GM19467 (cell line): ENCODE results near the gene TRIOBP.
"Not testable (repeated sequence)": the region's sequence is repeated elsewhere in the genome, so short reads cannot be mapped to it uniquely, and the experiment has no call there.

Source experiments
- ATAC-seq: cut with Tn5 transposase; IDR thresholded peaks from one replicate; pipeline ENCODE4 v1.9.1; 2021; ENCODE audit warnings: mild to moderate bottlenecking, moderate library complexity; ENCODE audit not compliant: unreplicated experiment

TRIOBP gene

DNA sequence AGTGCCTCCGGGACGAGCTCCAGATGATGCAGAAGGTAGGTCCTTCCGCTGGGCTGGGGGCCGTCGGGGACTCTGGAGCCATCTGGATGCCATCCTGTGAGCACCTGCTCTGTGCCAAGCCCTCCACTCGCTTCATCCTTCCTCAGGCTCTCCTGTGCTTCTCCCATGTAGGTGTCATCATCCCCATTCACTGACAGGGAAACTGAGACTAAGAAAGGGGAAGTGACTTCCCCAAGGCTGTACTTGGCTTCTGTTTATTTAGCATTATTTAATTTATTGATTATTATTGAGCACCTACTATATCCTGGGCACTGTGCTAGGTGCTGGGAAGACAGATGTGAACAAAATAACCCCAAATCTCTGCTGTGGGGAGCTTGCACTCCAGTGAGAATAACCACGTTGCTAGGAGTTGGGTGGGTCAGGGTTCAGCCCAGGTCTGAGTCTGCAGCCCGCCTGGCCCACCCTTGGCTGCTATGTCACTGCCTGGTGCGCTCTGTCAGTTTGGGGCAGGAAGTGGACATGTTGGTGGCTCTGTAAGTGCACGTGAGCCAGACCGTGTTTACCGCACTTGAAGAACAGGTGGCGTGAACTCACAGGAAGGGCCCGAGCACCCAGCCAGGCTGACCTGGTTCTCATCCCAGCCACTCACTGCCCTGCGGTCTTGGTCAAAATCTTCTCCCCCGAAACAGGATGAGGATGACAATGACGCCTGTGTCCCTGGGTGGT lies 75.0 kb downstream of the TRIOBP start:
- ATAC-seq = no peak

DNA sequence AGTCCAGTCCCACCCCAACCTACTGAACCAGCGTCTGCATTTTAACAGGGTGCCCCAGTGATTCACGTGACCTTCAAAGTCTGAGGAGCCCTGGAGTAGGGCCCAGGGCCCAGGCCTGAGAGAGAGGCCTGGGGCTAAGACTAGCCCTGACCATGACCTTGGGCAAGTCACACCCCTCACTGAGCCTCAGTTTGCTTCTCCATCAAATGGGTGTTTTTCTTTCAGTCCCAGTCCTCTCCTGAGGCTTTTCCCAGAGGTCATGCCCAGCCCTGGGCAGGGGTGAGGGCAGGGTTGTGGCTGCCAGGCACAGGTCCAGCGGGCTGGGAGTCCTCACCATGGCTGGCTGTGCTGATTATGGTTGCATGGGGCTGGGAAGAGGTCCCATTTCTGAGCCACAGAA lies 77.9 kb downstream of the TRIOBP start:
- no peak for ATAC-seq

DNA sequence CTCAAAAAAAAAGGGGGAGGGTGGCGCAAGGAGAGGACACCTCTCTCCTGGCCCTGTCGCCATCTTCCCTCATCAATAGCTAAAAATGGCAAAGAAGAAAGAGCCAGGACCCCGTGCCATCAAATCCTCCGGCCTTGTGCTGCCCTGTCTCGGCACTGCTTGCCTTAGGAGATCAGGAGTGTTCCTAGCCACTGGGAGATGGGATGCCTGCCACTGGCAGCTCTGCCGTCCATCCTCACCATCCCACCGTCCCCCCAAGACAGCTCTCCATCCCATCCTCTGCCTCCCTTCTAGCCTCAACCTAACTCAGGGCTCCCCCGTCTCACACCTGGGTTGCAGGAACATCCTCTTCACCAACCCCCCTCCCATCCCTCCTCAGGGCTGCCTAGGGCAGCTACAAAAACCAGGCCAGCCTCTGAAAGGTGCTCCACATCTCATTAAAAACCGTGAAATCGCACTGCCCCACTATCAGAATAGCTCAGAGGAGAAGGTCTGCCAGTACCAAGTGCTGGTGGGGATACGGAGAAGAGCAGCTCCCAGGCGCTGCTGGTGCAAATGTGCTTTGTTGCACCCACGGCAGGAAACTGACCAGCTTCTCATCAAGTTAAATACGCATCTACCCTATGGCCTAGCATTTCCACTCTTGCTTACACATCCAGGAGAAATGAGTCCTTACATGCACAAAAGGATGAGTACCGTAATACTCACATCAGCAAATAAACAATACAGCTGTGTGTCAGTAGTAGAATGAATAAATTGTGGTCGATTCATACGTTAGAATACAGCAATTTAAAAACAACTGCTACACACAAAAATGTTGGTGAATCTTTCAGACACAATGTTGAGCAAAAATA lies 79.2 kb downstream of the TRIOBP start:
- no peak for ATAC-seq

DNA sequence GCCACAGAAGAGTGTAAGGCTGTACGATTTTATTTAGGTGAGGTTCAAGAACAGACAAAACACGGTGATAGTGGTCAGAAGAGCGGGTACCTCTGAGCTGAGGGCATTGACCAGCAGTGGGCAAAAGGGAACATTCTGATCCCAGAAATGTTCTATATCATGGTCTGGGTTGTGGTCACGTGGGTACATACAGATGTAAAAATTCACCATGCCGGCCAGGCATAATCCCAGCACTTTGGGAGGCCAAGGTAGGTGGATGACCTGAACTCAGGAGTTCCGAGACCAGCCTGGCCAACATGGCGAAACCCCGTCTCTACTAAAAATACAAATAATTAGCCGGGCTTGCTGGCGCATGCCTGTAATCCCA lies 79.8 kb downstream of the TRIOBP start:
- ATAC-seq = no peak

DNA sequence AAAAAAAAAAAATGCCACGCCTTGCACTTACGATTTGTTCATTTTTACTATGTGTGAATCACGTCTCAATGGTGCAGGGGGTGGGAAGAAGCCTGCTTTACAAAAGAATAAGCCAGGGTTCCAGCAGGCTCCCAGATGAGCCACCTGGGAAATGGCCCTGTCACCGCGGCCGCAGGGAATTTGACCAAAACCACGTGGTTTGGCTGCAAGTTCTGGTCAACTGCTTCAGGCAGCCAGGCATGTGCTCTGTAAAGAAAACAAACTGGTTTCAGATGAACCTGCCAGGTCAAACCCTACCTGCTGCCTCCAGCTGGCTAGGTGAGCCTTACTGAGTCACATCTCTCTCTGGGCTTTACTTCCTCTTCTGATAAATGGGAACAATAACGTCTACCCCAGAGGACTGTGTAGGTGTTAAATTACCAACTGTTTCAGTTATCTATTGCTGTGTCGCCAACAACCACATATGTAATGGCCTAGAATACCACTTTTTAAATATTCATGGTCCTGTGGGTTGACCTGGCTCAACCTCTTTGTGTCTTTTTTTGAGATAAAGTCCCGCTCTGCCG lies 80.4 kb downstream of the TRIOBP start:
- ATAC-seq = no peak

DNA sequence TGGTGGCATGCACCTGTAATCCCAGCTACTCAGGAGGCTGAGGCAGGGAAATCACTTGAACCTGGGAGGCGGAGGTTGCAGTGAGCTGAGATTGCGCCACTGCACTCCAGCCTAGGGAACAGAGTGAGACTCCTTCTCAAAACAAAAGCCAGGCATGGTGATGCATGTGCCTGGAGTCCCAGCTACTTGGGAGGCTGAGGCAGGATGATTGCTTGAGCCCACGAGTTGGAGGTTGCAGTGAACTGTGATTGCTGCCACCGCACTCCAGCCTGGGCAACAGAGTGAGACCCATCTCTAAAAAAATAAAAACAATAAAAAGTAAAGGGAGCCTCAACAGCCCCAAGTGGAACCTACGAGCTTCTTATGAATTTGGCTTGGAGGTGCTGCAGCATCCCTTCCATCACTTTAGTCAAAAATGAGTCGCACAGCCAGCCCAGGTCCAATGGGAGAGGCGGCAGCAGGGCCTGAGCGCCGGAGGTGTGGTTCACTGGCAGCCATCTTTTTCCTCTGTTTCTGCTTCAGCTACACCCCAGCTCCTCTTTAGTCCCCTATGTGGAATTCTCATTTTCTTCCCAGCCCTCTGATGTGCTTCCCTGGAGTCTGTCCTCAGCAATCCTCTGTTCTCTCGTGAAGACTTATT lies 81.6 kb downstream of the TRIOBP start:
- no peak for ATAC-seq

DNA sequence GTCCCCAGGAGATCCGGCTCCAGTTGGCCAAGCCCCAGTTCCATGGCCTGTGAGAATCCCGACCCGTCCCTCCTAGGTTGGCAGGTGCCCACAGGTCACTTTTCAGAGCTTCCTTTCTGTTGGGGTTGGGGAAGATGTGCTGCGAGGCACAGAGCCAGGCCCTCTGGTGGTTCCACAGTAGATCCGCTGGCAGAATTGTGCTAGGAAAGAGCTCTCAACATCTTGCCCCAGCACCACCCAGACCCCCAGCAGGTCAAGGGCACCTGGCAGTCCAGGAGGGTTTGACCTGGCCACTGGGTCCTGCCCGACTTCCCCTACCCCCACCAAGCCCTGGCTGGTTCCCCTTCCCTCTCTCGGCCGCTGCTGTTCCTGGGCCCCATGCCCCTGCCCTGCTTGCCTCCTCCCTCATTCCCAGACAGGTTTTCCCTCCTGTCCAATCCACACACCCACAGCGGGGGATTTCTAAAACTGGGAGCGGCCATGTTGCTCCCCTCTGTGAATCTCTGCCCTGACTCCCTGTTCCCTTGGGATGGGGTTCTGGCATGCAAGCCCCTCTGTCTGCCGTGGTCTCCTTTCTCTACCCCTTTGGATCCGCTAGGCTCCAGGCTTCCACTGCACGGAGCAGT lies 84.7 kb downstream of the TRIOBP start:
- ATAC-seq = no peak

DNA sequence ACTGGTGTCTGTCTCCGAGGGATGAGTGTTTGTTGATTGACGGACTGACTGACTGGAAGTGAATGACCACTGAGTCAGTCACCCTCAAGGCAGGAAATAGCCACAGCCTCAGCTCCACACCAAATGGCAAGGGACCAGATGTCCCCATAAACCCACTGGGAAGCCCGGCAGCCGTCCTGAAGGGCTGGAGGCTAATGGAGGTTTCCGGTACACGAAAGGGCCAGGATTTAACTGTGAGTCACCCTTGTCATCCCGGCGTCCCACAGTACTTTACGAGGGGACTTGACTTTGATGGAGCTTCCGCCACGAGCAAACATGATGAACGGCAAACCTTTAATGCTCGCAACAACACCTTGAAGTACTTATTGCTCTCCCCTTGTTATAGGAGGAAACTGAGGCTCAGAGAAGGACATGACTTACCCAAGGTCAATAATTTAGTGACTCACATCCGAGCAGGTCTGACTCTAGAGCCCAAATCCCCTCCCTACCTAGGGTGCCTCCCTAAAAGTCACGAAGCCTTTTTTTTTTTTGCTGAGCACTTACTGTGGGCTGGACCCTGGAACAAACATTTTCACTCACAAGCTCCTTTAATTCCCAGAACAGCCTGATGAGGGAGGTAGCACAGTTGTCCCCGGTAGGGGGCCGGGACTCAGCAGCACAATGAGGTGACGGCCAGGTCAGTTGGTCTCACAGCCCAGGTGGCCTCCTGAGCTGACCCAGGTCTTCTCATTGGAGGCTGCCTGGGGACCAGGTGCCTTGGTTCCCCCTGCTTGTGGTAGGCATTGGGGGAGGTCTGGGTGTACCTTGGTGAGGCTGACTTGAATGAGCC lies 85.7 kb downstream of the TRIOBP start:
- ATAC-seq = no peak

DNA sequence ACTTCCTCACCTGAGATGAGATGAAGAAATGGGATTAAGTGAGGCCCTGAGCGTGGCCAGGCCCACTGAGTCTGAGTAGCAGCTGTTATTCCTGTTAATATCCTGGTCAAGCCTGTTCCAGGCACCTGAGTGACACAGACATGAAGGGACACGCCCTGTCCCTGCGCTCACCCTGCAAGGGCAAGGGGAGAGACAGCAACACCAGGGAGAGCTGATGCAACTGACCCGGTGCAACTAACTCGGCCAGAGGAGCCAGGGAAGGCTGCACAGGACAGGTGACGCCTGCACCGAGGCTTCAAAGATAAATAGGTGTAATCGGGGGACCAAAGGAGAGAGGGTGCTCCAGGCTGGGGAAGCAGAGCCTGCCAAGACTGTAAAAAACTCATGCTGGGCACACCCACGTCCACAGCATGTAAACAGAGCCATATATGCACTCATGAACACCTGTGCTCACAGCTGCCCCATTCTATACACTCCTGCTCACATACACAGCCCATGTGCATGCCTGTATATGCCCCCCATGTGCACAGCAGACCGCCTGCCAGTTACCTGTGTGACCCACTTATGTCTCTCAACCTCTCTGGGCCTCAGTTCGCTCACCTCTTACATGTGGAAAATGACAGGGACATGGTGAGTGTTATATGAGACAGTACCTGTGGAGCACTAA lies 88.1 kb downstream of the TRIOBP start:
- no peak for ATAC-seq

DNA sequence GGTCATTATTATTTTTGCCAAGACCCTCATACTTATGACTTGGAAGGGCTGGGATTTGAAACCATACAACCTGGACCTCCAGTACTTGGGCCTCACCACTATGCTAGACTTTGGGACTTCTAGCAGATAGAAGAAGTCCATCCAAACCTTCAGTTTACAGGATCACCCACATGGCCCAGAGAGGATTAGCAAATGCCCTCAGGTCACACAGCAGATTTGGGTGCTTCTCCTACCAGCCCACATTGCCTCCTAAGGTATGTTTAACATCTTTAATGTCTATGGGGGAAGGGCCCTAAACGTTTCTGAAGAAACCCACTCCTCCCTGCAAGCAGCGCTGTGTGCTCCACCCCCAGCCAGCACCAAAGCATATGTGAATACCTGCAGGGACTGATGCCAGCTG lies 93.4 kb downstream of the TRIOBP start:
- no peak for ATAC-seq

DNA sequence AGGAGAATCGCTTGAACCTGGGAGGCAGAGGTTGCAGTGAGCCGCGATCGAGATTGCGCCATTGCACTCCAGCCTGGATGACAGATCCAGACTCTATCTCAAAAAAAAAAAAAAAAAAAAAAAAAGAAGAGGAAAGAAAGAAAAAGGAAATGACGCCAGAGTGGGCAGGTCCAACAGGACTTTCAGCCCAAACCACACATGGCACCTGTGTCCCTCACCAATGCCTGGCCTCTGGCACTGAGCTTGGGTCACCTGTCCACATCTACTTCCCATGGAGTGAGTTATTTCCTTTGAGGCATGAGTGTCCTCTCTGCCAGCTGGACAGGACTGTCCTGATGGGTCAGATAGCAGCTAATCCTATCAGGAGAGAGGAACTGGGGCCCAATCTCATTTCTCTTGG lies 95.6 kb downstream of the TRIOBP start:
- no peak for ATAC-seq

DNA sequence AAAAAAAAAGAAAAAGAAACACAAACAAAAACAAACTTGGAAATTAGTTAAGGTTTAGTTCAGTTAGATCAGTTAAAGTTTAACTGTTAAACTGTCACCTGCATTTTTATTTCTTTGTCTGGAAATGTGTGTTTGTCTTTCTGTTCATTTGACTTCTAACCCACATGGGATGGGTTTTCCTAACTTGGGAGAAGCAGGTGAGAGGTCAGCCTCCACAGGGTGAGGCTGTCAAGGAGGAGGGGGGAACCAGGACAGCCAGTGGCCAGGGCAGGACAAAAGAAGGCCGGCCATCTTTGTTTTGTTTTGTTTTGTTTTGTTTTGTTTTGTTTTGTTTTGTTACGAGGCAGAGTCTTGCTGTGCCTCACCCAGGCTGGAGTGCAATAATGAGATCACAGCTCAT lies 97.5 kb downstream of the TRIOBP start:
- ATAC-seq = no peak

DNA sequence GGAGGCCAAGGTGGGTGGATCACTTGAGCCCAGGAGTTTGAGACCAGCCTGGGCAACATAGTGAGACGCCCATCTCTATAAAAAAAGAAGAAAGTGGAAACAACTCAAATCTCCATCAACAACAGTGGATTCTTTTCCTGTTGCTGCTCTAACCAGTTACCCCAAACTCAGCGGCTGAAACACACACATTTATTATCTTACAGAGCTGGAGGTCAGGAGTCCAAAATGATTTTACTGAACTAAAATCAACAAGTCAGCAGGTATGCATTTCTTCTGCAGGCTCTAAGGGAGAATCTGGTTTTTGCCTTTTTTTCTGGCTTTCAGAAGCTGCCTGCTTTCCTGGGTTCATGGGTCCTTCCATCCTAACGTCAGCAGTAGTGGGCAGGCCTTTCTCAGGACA lies 99.2 kb downstream of the TRIOBP start:
- ATAC-seq = no peak

DNA sequence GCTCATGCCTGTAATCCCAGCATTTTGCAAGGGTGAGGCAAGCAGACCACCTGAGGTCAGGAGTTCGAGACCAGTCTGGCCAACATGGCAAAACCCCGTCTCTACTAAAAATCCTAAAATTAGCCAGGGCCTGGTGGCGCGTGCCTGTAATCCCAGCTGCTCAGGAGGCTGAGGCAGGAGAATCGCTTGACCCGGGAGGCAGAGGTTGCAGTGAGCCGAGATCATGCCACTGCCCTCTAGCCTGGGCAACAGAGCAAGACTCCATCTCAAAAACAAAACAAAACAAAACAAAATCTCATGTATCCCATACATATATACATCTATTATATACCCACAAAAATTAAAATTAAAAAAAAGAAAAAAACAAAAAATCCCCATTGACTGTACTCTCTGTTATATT lies 100.4 kb downstream of the TRIOBP start:
- not testable (repeated sequence) for ATAC-seq

DNA sequence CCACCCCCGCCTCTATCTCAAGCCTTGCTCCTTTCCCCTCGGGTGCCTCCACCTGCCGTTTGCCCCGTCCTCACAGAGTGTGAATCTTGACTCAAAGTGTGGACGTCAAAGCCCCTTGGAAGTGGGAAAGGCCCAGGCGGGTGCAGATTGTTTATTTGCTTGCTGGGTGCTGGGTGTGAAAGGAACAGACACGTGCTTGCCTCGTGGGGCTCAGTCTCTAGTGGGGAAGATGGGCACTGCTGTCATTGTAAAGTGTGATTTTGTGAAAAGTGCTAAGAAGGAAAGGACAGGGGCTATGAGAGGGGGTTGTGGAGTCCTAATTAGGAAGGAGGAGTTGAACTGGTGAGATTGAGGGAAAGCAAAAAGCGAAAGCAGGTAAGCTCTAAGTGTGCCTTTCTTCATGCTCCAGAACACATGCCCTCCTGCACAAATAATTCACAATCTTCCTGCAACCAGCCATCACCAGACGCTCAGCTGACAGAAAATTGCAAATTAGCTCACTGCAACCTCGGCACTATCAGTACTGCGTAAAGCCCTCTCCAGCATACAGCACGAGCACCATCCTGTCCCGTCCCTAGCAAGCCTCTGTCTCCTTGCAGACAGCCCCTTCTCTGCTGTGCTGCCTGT lies 101.1 kb downstream of the TRIOBP start:
- ATAC-seq = no peak

DNA sequence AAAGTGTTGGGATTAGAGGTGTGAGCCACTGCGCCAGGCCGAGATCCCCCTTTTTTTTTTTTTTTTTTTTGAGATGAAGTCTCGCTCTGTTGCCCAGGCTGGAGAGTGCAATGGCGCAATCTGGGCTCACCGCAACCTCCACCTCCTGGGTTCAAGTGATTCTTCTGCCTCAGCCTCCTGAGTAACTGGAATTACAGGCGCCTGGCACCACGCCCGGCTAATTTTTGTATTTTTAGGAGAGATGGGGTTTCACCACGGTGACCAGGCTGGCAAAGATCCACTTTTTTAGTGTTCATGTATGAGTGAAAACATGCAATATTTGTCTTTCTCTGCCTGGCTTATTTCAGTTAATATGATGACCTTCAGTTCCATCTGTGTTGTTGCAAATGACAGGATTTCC lies 103.1 kb downstream of the TRIOBP start:
- ATAC-seq = not testable (repeated sequence)

DNA sequence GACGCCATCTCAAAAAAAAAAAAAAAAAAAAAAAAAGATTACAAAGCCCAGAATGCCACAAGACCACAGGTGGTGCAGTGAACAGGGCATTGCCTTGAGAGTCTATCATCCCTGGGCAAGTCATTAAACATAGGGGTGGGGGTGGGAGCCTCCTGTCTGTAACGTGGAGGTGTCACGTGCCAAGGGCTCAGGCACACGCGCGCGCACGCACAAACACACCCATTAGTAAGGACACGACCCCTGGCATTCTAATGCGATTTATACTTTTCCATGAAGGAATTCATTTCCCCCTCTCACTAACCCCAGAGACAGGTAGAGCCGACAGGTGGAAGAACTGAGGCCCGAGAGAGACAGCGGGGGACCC lies 105.1 kb downstream of the TRIOBP start:
- no peak for ATAC-seq

DNA sequence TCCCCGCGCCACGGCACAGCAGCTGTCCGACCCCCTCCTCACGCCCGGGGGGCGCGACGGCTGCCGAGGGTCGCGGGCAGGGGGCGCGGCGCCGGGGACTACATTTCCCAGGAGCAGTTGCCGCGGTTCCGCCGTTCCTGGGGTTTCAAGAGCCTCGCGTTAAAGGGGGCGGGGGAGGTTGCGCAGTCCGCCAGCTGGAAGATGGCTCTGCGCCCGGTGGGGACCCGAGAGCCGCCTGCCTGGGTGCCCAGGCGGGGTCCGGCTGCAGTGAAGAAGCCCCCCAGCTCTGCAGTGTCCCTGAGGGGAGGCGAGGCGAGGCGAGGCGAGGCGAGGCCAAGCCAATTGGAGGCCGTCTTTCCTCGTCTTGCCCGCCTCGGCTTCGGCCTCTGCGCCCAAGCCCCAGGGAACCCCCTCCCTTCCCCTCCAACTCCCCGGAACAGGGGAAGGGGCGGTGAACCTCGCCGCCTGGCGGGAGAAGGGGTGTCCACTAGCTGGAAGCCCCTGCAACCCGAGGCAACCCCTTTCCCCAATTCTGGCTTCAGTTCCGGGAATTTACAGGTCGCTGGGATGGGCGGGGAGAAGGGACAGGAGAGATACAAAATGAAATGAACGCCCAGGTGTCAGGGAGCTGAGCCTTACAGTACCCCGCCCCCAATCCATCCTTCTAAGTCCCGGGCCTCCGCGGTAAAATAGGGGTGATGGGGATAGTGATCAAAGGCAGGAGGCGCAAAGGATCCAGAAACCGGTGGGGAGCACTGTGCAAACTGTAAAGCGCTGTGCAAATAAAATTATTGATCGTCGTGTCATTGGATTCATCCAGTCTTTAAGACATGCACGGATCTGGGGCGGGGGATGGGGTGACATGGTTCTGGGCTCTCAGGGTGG lies 105.7 kb downstream of the TRIOBP start:
- ATAC-seq = no peak
